K562 (cell line): ENCODE results near the gene MAP2K7. TPM values are rescaled to one million over a fixed set of nuclear protein-coding genes. Genes with fewer than 3 reads are reported as not detected.

Experiments
- ATF7 ChIP-seq: fragments of 450-650 bp; IDR thresholded peaks from 2 replicates; pipeline ENCODE4 v1.7.1; 2014; ENCODE audit warnings: mild to moderate bottlenecking, moderate library complexity
- CBX5 ChIP-seq: IDR thresholded peaks from 2 replicates; pipeline ENCODE4 v1.6.1; 2014; ENCODE audit warnings: low read depth, borderline replicate concordance
- CREB1 ChIP-seq, 2 experiments: sonication (generic) in 1 of 2; formaldehyde crosslinking in 1 of 2; IDR thresholded peaks; 2 replicates each; pipeline versions ENCODE4 v1.6.1 to v1.8.0; 2012 to 2022; ENCODE audit warnings: inconsistent platforms in 1 of 2, mild to moderate bottlenecking in 1 of 2, missing genetic modification reagents in 1 of 2, moderate library complexity in 1 of 2
- ELK1 ChIP-seq: sonication (generic); formaldehyde crosslinking; IDR thresholded peaks from 2 replicates; pipeline ENCODE4 v1.8.1; 2022; ENCODE audit warnings: missing genetic modification reagents
- FUS ChIP-seq: fragments of 200-400 bp; formaldehyde crosslinking; optimal IDR thresholded peaks from 2 replicates; pipeline ENCODE3; 2017; ENCODE audit warnings: low read depth, low read length
- GATA2 ChIP-seq: sonication (generic); formaldehyde crosslinking; IDR thresholded peaks from 2 replicates; pipeline ENCODE4 v1.4.0; 2020; ENCODE audit warnings: mild to moderate bottlenecking, missing genetic modification reagents
- NR4A1 ChIP-seq, 2 experiments: fragments of 250-450 bp in 1 of 2; fragments of 450-650 bp in 1 of 2; sonication (Bioruptor Pico) in 1 of 2; IDR thresholded peaks; 2 replicates each; pipeline versions ENCODE4 v1.4.0 to v1.6.1; 2016 to 2020; ENCODE audit warnings: mild to moderate bottlenecking in 2 of 2, missing compliant biosample characterization in 1 of 2, missing genetic modification characterization in 1 of 2, moderate library complexity in 1 of 2
- NRF1 ChIP-seq, 2 experiments: fragments of 450-650 bp; IDR thresholded peaks in 1 of 2; conservative IDR thresholded peaks in 1 of 2; 2 replicates each; pipeline ENCODE4 v1.6.1; 2014; ENCODE audit warnings: mild to moderate bottlenecking in 2 of 2
- SIRT6 ChIP-seq: IDR thresholded peaks from one replicate; pipeline ENCODE4 v1.6.1; 2012; ENCODE audit warnings: low read depth, mild to moderate bottlenecking, control low read depth, inconsistent platforms, low read length, moderate library complexity
- STAT6 ChIP-seq: sonication (generic); formaldehyde crosslinking; IDR thresholded peaks from 2 replicates; pipeline ENCODE4 v1.8.1; 2023; ENCODE audit warnings: mild to moderate bottlenecking, missing genetic modification reagents
- TCF15 ChIP-seq: fragments of 250-450 bp; sonication (Bioruptor Pico); IDR thresholded peaks from 2 replicates; pipeline ENCODE4 v1.8.0; 2022; ENCODE audit warnings: moderate library complexity, mild to moderate bottlenecking, inconsistent platforms
- THAP12 ChIP-seq: fragments of 250-450 bp; sonication (Bioruptor Pico); IDR thresholded peaks from 2 replicates; pipeline ENCODE4 v1.9.0; 2021; ENCODE audit warnings: mild to moderate bottlenecking, inconsistent platforms
- ZFP36 ChIP-seq: fragments of 150-350 bp; IDR thresholded peaks from 2 replicates; pipeline ENCODE4 v1.6.1; 2018; ENCODE audit warnings: low read length, low read depth; ENCODE audit not compliant: partially characterized antibody
- ZFPM2 ChIP-seq: fragments of 250-450 bp; sonication (Bioruptor Pico); IDR thresholded peaks from 2 replicates; pipeline ENCODE4 v1.5.1; 2022; ENCODE audit warnings: mild to moderate bottlenecking
- ZNF134 ChIP-seq: fragments of 250-450 bp; sonication (Bioruptor Pico); conservative IDR thresholded peaks from 2 replicates; pipeline ENCODE4 v1.4.0; 2020
- ZNF551 ChIP-seq: fragments of 250-450 bp; sonication (Bioruptor Pico); IDR thresholded peaks from 2 replicates; pipeline ENCODE4 v1.5.0; 2021; ENCODE audit warnings: mild to moderate bottlenecking, moderate library complexity
- ZNF589 ChIP-seq: fragments of 200-800 bp; sonication (Bioruptor generic); IDR thresholded peaks from 2 replicates; pipeline ENCODE4 v1.6.1; 2016; ENCODE audit warnings: low read depth, missing genetic modification characterization, missing compliant biosample characterization
- ZNF766 ChIP-seq: fragments of 200-800 bp; sonication (Bioruptor generic); conservative IDR thresholded peaks from 2 replicates; pipeline ENCODE4 v1.6.1; 2016; ENCODE audit warnings: missing genetic modification characterization, missing compliant biosample characterization
- polyA plus RNA-seq, 8 experiments: library from polyadenylated mRNA; depleted of rRNA in 4 of 8; stranded (reverse) in 5 of 8; unstranded in 3 of 8; fragments of >200 nt; fragmentation: Nextera tagmentation in 2 of 8; fragmentation: Illumina TruSeq in 1 of 8; extraction: Ambion mirVana in 2 of 8; extraction: Trizol in 1 of 8; gene quantifications; 2 replicates each; pipeline versions ENCODE4 v1.2.1 to v1.2.3, GENCODE V29; 2011 to 2014; ENCODE audit warnings: inconsistent platforms in 1 of 8, missing spikeins in 1 of 8
- total RNA-seq, 7 experiments: library from RNA; depleted of rRNA in 6 of 7; stranded (reverse); fragments of >200 nt in 6 of 7; fragmentation: Illumina TruSeq in 2 of 7; extraction: Trizol in 2 of 7; gene quantifications; 2 replicates each; pipeline versions ENCODE4 v1.2.1 to v1.2.3, GENCODE V29; 2011 to 2021; ENCODE audit warnings: low replicate concordance in 1 of 7

Gene MAP2K7
- total and polyA plus RNA-seq, 9 of the 15 experiments (the other 6 are each of a cell fraction or from before 2014, with no cell fraction given) = 0.51 to 45.8 (median 14.1) TPM

- TF ChIP-seq ELK1 (CRISPR knock-in tag) = no peak
- no peak; the same call in 1 of the 2 replicates for TF ChIP-seq CREB1 (IDR thresholded peaks at IDR 0.05)
- TF ChIP-seq CREB1 (CRISPR knock-in tag; IDR thresholded peaks at IDR 0.05) = peak; percentile 82
- peak; percentile 70 to 73 for TF ChIP-seq NRF1 (conservative IDR thresholded peaks at IDR 0.05 in 1 of 2, IDR thresholded peaks at IDR 0.05 in 1 of 2)
- TF ChIP-seq ZNF134 (CRISPR knock-in tag) = peak; percentile 64; the same call in 1 of the 2 replicates
- no peak for TF ChIP-seq ZFP36
- TF ChIP-seq ZFPM2 (CRISPR knock-in tag) = no peak
- TF ChIP-seq STAT6 (CRISPR knock-in tag) = no peak
- no peak for TF ChIP-seq FUS
- TF ChIP-seq THAP12 = peak; percentile 15; the same call in 1 of the 2 replicates
- no peak for TF ChIP-seq ZNF589 (CRISPR knock-in tag)
- no peak for TF ChIP-seq ZNF766 (CRISPR knock-in tag)
- no peak for TF ChIP-seq GATA2 (CRISPR knock-in tag)
- TF ChIP-seq ZNF551 = no peak
- TF ChIP-seq NR4A1 (CRISPR knock-in tag; IDR thresholded peaks at IDR 0.05) = no peak
- TF ChIP-seq NR4A1 (tag; IDR thresholded peaks at IDR 0.05) = 0 out of 2 replicates have a peak, but pooled peaks have one; percentile 63
- TF ChIP-seq ATF7 = peak; percentile 63; the same call in 1 of the 2 replicates
- TF ChIP-seq SIRT6 = no peak
- TF ChIP-seq TCF15 = no peak
- peak; percentile 9; the same call in 1 of the 2 replicates for TF ChIP-seq CBX5
These were observed 34.8 kb upstream of the MAP2K7 start (continued) for GRCh38 chr19:7868671-7869452.
